ENCODE data around the gene PRSS12. TPM values are rescaled to one million over a fixed set of nuclear protein-coding genes. Genes with fewer than 3 reads are reported as not detected.
A peak's percentile ranks its signal among the peaks of the same experiment; 100 is the strongest.
"Not testable (repeated sequence)": the region's sequence is repeated elsewhere in the genome, so short reads cannot be mapped to it uniquely, and the experiment has no call there.

Gene PRSS12
- total RNA-seq, 2 donors from 2014 or later = 1.7 to 43.0 TPM

- no peaks in the 10 kb centered on the region for H3K9me3 ChIP-seq
- H3K27ac ChIP-seq = no peak overlapping the region
- no peaks in the 10 kb centered on the region for H3K4me1 ChIP-seq (replicated peaks)
- 2% methylated on average over 2 of the region's 2 CpGs for WGBS
- no peak overlapping the region for H3K4me3 ChIP-seq
- H3K36me3 ChIP-seq = no peaks in the 10 kb centered on the region
- DNase-seq (ENCODE audit: low spot score) = no peak
- TF ChIP-seq POLR2A (IDR thresholded peaks at IDR 0.05) = no peak
- TF ChIP-seq CTCF (IDR thresholded peaks at IDR 0.05) = peak; percentile 14 to 61 (median 57)
- no peaks in the 10 kb centered on the region for H3K27me3 ChIP-seq (replicated peaks; ENCODE audit: insufficient read depth)
- intact Hi-C loops (cut with DNase I) = no loop called here
These were observed 82.3 kb downstream of the PRSS12 start for GRCh38 chr4:118270492-118270891.

DNA sequence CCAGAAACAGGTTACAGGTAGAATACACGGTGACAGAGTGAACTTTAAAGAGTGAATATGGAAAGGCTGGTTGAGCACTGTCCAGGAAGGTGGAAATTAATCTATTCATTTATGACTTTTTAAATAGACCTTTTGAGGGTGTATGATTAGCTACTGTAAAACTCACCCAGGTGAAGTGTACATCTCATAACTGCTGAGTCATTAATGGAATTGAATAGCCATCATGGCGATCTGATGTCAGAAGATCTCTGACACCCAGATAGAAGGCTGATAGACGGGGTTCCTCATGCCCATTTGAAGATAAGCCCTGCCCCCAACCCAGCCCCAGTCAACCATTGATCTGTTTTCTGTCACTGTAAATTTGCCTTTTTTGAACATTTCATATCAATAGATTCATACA is 84.0 kb downstream of the PRSS12 start:
- H3K4me3 ChIP-seq = no peak overlapping the region
- WGBS = 72% methylated on average over 3 of the region's 3 CpGs
- H3K4me1 ChIP-seq (replicated peaks) = no peaks in the 10 kb centered on the region
- no peaks in the 10 kb centered on the region for H3K27me3 ChIP-seq (replicated peaks; ENCODE audit: insufficient read depth)
- intact Hi-C loops (cut with DNase I) = no loop called here
- TF ChIP-seq POLR2AphosphoS5 (IDR thresholded peaks at IDR 0.05) = no peak
- no peaks in the 10 kb centered on the region for H3K9me3 ChIP-seq
- DNase-seq (ENCODE audit: low spot score) = no peak
- H3K27ac ChIP-seq = no peak overlapping the region
- no peaks in the 10 kb centered on the region for H3K36me3 ChIP-seq

GRCh38 chr4:118266145-118266496 is 86.7 kb downstream of the PRSS12 start:
- H3K27ac ChIP-seq; H3K36me3 ChIP-seq; intact Hi-C loops (cut with DNase I); H3K9me3 ChIP-seq; DNase-seq (ENCODE audit: low spot score); H3K4me1 ChIP-seq (replicated peaks); H3K27me3 ChIP-seq (replicated peaks; ENCODE audit: insufficient read depth): not testable (repeated sequence)
- H3K4me3 ChIP-seq = peak overlapping the region in 1 of 2 donors; percentile 57
- WGBS = 92% methylated on average over 4 of the region's 4 CpGs

- peak; percentile 27 for DNase-seq (ENCODE audit: low spot score)
- peak overlapping the region; percentile 42 to 57 for H3K4me3 ChIP-seq
- peak overlapping the region; percentile 58 to 60 for H3K27ac ChIP-seq
- no peaks in the 10 kb centered on the region for H3K9me3 ChIP-seq
- WGBS = 23% methylated on average over 48 of the region's 64 CpGs
- TF ChIP-seq CTCF (IDR thresholded peaks at IDR 0.05) (no peak), POLR2A (IDR thresholded peaks at IDR 0.05) (no peak), POLR2AphosphoS5 (IDR thresholded peaks at IDR 0.05) (no peak)
- intact Hi-C loops (cut with DNase I) = no loop called here
- no peaks in the 10 kb centered on the region for H3K27me3 ChIP-seq (replicated peaks; ENCODE audit: insufficient read depth)
- no peaks in the 10 kb centered on the region for H3K36me3 ChIP-seq
- H3K4me1 ChIP-seq (replicated peaks) = no peaks in the 10 kb centered on the region
These were observed 87.3 kb downstream of the PRSS12 start for GRCh38 chr4:118265312-118266144.

DNA sequence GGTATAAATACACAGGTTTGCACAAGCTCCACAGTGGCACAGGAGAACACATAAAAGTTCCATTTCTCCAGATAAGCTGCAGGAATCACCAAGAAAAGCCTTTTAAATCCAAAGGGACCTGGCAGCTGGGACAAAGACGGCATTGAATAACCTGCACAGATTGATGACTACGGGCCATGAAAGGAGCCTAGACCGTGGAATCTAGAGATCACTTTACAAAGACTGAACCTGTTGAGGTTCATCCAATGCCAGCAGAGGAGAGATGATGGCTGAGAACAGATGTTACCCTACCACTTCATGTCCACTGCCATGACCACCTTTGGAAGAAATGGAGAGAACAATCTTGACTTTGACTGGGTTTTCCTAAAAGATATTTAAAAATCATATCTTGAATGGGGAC is 88.7 kb downstream of the PRSS12 start:
- Histone ChIP-seq H3K9me3 (no peaks in the 10 kb centered on the region), H3K27ac (no peak overlapping the region), H3K27me3 (replicated peaks; ENCODE audit: insufficient read depth) (no peaks in the 10 kb centered on the region), H3K4me3 (no peak overlapping the region), H3K36me3 (no peaks in the 10 kb centered on the region), H3K4me1 (replicated peaks) (no peaks in the 10 kb centered on the region)
- TF ChIP-seq POLR2AphosphoS5 (IDR thresholded peaks at IDR 0.05) = no peak
- TF ChIP-seq CTCF (IDR thresholded peaks at IDR 0.05) = no peak
- TF ChIP-seq POLR2A (IDR thresholded peaks at IDR 0.05) = no peak
- DNase-seq (ENCODE audit: low spot score) = no peak
- intact Hi-C loops (cut with DNase I) = no loop called here
- 93% methylated on average over 3 of the region's 3 CpGs for WGBS

GRCh38 chr4:118260309-118260708 is 92.5 kb downstream of the PRSS12 start:
- WGBS = 97% methylated on average over 2 of the region's 2 CpGs
- Histone ChIP-seq H3K9me3 (no peaks in the 10 kb centered on the region), H3K27ac (no peak overlapping the region), H3K4me3 (no peak overlapping the region), H3K27me3 (replicated peaks; ENCODE audit: insufficient read depth) (no peaks in the 10 kb centered on the region), H3K4me1 (replicated peaks) (no peaks in the 10 kb centered on the region), H3K36me3 (no peaks in the 10 kb centered on the region)
- intact Hi-C loops (cut with DNase I) = no loop called here
- TF ChIP-seq POLR2AphosphoS5 (IDR thresholded peaks at IDR 0.05) (no peak), POLR2A (IDR thresholded peaks at IDR 0.05) (no peak), CTCF (IDR thresholded peaks at IDR 0.05) (no peak)
- DNase-seq (ENCODE audit: low spot score) = no peak
